Endothelial cell of umbilical vein (primary cell): ENCODE data around the gene REP15. TPM values are rescaled to one million over a fixed set of nuclear protein-coding genes. Genes with fewer than 3 reads are reported as not detected.

Experiments
- BruUV-seq: library from RNA; stranded (reverse); fragments of 400-500 nt; replicated peaks from 2 replicates; lab custom pipeline; 2021; lab: Mats Ljungman, UMichigan
- CTCF ChIA-PET: fragments of 300-600, 350-600 bp; sonication (Branson Sonifier 250); formaldehyde crosslinking; loops from one replicate; lab custom pipeline; 2021; ENCODE audit warnings: antibody characterized with exemption, inconsistent platforms; lab: Charles Lee
- POLR2A ChIA-PET: fragments of 300-600, 350-600 bp; sonication (Branson Sonifier 250); formaldehyde crosslinking; loops from one replicate; lab custom pipeline; 2021; ENCODE audit warnings: antibody characterized with exemption, inconsistent platforms; lab: Charles Lee
- DNase-seq: peaks from one replicate; pipeline ENCODE4 v3.0.0-alpha.2; 2011; ENCODE audit warnings: low read depth, low spot score
- FAIRE-seq: peaks from 2 replicates; lab custom pipeline; 2011; peaks lifted over from hg19 to GRCh38; lab: Jason Lieb, UNC
- H2AFZ ChIP-seq: 2 replicates; pipeline ENCODE4 v1.6.0; 2012; ENCODE audit warnings: low read depth, low read length, control low read depth, inconsistent platforms
- H3K27ac ChIP-seq: 2 replicates; pipeline ENCODE4 v1.5.1; 2011; ENCODE audit warnings: low read depth, mild to moderate bottlenecking, control low read depth, low read length, moderate library complexity; ENCODE audit not compliant: insufficient read depth
- H3K27me3 ChIP-seq, 2 experiments: 2 replicates each; pipeline versions ENCODE4 v1.6.0 to v1.6.1; 2011; ENCODE audit warnings: low read length in 2 of 2, mixed read lengths in 1 of 2; ENCODE audit not compliant: control insufficient read depth in 2 of 2, insufficient read depth in 2 of 2
- H3K36me3 ChIP-seq, 2 experiments: 2 replicates in 1 of 2; 3 replicates in 1 of 2; pipeline ENCODE4 v1.5.1; 2011; ENCODE audit warnings: low read length in 2 of 2, mild to moderate bottlenecking in 1 of 2, moderate library complexity in 1 of 2; ENCODE audit not compliant: control insufficient read depth in 2 of 2, insufficient read depth in 2 of 2; ENCODE audit errors: extremely low read depth in 1 of 2
- H3K4me1 ChIP-seq: 3 replicates; pipeline ENCODE4 v1.5.1; 2011; ENCODE audit warnings: mild to moderate bottlenecking, low read length; ENCODE audit not compliant: control insufficient read depth, insufficient read depth; ENCODE audit errors: extremely low read depth
- H3K4me2 ChIP-seq: 2 replicates; pipeline ENCODE4 v1.6.1; 2011; ENCODE audit warnings: low read length, control low read depth, mixed read lengths; ENCODE audit not compliant: insufficient read depth
- H3K4me3 ChIP-seq, 3 experiments: fragments of 200-600 bp in 1 of 3; sonication (generic), shearing (Covaris generic) in 1 of 3; replicated peaks in 1 of 3; 2 replicates each; pipeline ENCODE4 v1.5.1; 2011 to 2016; ENCODE audit warnings: control low read depth in 3 of 3, low read length in 3 of 3, mild to moderate bottlenecking in 2 of 3, inconsistent platforms in 1 of 3, low read depth in 1 of 3, moderate library complexity in 1 of 3; ENCODE audit not compliant: insufficient read depth in 1 of 3
- H3K79me2 ChIP-seq: 2 replicates; pipeline ENCODE4 v1.6.0; 2012; ENCODE audit warnings: low read length, inconsistent platforms; ENCODE audit not compliant: control insufficient read depth, insufficient read depth
- H3K9ac ChIP-seq: replicated peaks from 2 replicates; pipeline ENCODE3; 2011; ENCODE audit warnings: low read length, control low read depth; ENCODE audit not compliant: insufficient read depth; ENCODE audit errors: extremely low read depth
- H3K9me1 ChIP-seq: replicated peaks from 3 replicates; pipeline ENCODE4 v1.6.0; 2011; ENCODE audit warnings: mild to moderate bottlenecking, low read length; ENCODE audit not compliant: control insufficient read depth, insufficient read depth; ENCODE audit errors: extremely low read depth
- H3K9me3 ChIP-seq: replicated peaks from 2 replicates; pipeline ENCODE4 v1.5.1; 2012; ENCODE audit warnings: low read length, inconsistent platforms; ENCODE audit not compliant: control insufficient read depth, insufficient read depth
- H4K20me1 ChIP-seq: replicated peaks from 2 replicates; pipeline ENCODE3; 2011; ENCODE audit warnings: mild to moderate bottlenecking, low read length; ENCODE audit not compliant: control insufficient read depth, insufficient read depth; ENCODE audit errors: extremely low read depth
- CTCF ChIP-seq, 2 donors: IDR thresholded peaks; 1 replicate in 1 of 2; 2 replicates in 1 of 2; pipeline ENCODE4 v1.5.1; 2011; ENCODE audit warnings: low read length in 2 of 2, mild to moderate bottlenecking in 2 of 2, moderate library complexity in 2 of 2, control low read depth in 1 of 2, inconsistent platforms in 1 of 2, low read depth in 1 of 2; ENCODE audit not compliant: insufficient read depth in 1 of 2; ENCODE audit errors: extremely low read depth in 1 of 2
- EZH2 ChIP-seq: IDR thresholded peaks from 2 replicates; pipeline ENCODE4 v1.6.1; 2012; ENCODE audit warnings: borderline replicate concordance, low read depth, mild to moderate bottlenecking, moderate library complexity, low read length, inconsistent platforms; ENCODE audit not compliant: severe bottlenecking
- FOS ChIP-seq: IDR thresholded peaks from 2 replicates; pipeline ENCODE4 v1.6.1; 2011; ENCODE audit warnings: mild to moderate bottlenecking, low read length, moderate library complexity, borderline replicate concordance; ENCODE audit not compliant: insufficient read depth
- GATA2 ChIP-seq: IDR thresholded peaks from 2 replicates; pipeline ENCODE4 v1.7.0; 2011; ENCODE audit warnings: low read depth, mild to moderate bottlenecking, moderate library complexity, mixed read lengths, low read length; ENCODE audit not compliant: insufficient read length, insufficient read depth
- JUN ChIP-seq: IDR thresholded peaks from 2 replicates; pipeline ENCODE4 v1.6.1; 2011; ENCODE audit warnings: borderline replicate concordance, low read depth; ENCODE audit not compliant: insufficient read length, insufficient read depth
- MAX ChIP-seq: IDR thresholded peaks from 2 replicates; pipeline ENCODE4 v1.6.1; 2011; ENCODE audit not compliant: insufficient read depth, insufficient read length
- MYC ChIP-seq: IDR thresholded peaks from one replicate; pipeline ENCODE4 v1.6.1; 2011; ENCODE audit warnings: mild to moderate bottlenecking, low read depth, low read length
- POLR2A ChIP-seq: IDR thresholded peaks from 2 replicates; pipeline ENCODE4 v1.6.1; 2012; ENCODE audit warnings: low read depth, mild to moderate bottlenecking, control low read depth, low read length
- POLR2AphosphoS5 ChIP-seq: IDR thresholded peaks from 2 replicates; pipeline ENCODE4 v1.6.1; 2012; ENCODE audit warnings: low read depth, mild to moderate bottlenecking, control low read depth, low read length, moderate library complexity; ENCODE audit not compliant: insufficient read depth
- dilution Hi-C: fragments of 300-500 bp; cut with MboI; formaldehyde crosslinking; loops from one replicate; pipeline ENCODE4 v1.15.0; 2019; ENCODE audit warnings: low sequenced_read_pairs; ENCODE audit not compliant: extremely low pct_ligation_motif_present
- intact Hi-C: fragments of 100-400 bp; cut with micrococcal nuclease; formaldehyde crosslinking; loops from one replicate; pipeline ENCODE4 v1.10.0; 2022
- polyA plus RNA-seq, 4 experiments: library from polyadenylated mRNA; depleted of rRNA in 3 of 4; stranded (reverse) in 3 of 4; unstranded in 1 of 4; fragments of >200 nt; gene quantifications; 2 replicates each; pipeline versions ENCODE4 v1.2.1 to v1.2.3, GENCODE V29; 2011 to 2012; ENCODE audit warnings: missing spikeins in 1 of 4
- total RNA-seq: library from RNA; stranded (reverse); gene quantifications from 2 replicates; pipeline ENCODE4 v1.2.3, GENCODE V29; 2021

The REP15 gene
- total and polyA plus RNA-seq, 2 donors (not counting 3 experiments of a cell fraction or from before 2014, with no cell fraction given): 0.94 to 4.8 TPM

- H3K79me2 ChIP-seq: no peaks in the 10 kb centered on the region
- CTCF ChIA-PET: interaction anchor here (0.7 to 3.2 kb wide), 7 partner anchors 216 to 819 kb away, joined by 3 to 26 read pairs (median 3); no protein-coding TSS in a partner anchor
- intact Hi-C loops (loop anchor here (1.0 to 5.0 kb wide), 5 partner anchors 282 to 767 kb away; partner anchors contain the start of genes FGFR1OP2, INTS13 and TM7SF3), dilution Hi-C loops (no loop called here)
- no TSS peak for BruUV-seq
- POLR2A ChIA-PET: no interaction called here
- TF ChIP-seq CTCF (IDR thresholded peaks at IDR 0.05; ENCODE audit: extremely low read depth in 1 of 2, insufficient read depth in 1 of 2, low read depth in 1 of 2, low read length in 2 of 2) (peak; percentile 78 to 79), JUN (no peak)
- no peak overlapping the region for H3K9ac ChIP-seq
- no peak overlapping the region for H3K27ac ChIP-seq
- H2AFZ ChIP-seq: no peak overlapping the region
- no peaks in the 10 kb centered on the region for H3K27me3 ChIP-seq
- no peak overlapping the region for H3K4me3 ChIP-seq
- no peak overlapping the region for H3K4me2 ChIP-seq
- H4K20me1 ChIP-seq: no peaks in the 10 kb centered on the region
- peak; percentile 84 for FAIRE-seq
- peak; percentile 87 for DNase-seq
- H3K9me3 ChIP-seq: no peaks in the 10 kb centered on the region
- no peaks in the 10 kb centered on the region for H3K4me1 ChIP-seq
- no peaks in the 10 kb centered on the region for H3K9me1 ChIP-seq
- H3K36me3 ChIP-seq: no peaks in the 10 kb centered on the region
Observed at GRCh38 chr12:27703720-27704452, 7.6 kb downstream of the REP15 start.

DNA sequence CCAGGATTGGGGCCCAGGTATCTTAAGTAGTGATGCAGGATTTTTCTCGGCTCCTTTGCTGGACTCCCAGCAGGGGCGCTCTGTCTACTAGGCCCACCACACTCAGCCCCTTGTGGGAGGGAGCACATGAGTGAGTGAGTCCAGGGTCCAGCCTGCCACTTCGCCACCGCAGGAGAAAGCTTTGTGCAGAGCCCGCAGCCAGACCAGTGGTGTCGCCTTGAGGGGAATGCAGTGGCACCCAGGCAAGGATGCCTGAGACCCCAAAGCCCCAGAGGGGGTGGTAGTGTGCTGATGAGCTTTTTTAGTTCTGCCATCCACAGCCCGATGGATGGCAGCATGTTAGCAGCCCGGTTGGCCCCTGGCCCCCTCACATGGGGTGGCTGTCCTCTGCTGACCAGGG is 9.0 kb downstream of the REP15 start:
- no peaks in the 10 kb centered on the region for H3K4me1 ChIP-seq
- POLR2A ChIA-PET: no interaction called here
- dilution Hi-C loops: no loop called here
- no peak overlapping the region for H3K4me3 ChIP-seq
- no peak overlapping the region for H3K9ac ChIP-seq
- no peaks in the 10 kb centered on the region for H3K79me2 ChIP-seq
- intact Hi-C loops: no loop called here
- FAIRE-seq (no peak), DNase-seq (no peak)
- TF ChIP-seq POLR2AphosphoS5 (no peak), GATA2 (no peak), MAX (no peak), MYC (no peak), POLR2A (no peak), CTCF (IDR thresholded peaks at IDR 0.05; ENCODE audit: extremely low read depth in 1 of 2, insufficient read depth in 1 of 2, low read depth in 1 of 2, low read length in 2 of 2) (no peak), FOS (no peak), JUN (no peak), EZH2 (no peak)
- H3K9me1 ChIP-seq: no peaks in the 10 kb centered on the region
- no peaks in the 10 kb centered on the region for H4K20me1 ChIP-seq
- H3K27ac ChIP-seq: no peak overlapping the region
- no peaks in the 10 kb centered on the region for H3K27me3 ChIP-seq
- H2AFZ ChIP-seq: no peak overlapping the region
- H3K36me3 ChIP-seq: no peaks in the 10 kb centered on the region
- CTCF ChIA-PET: interaction anchor here (0.8 to 3.2 kb wide), 4 partner anchors 28 to 690 kb away, joined by 3 to 26 read pairs (median 4); no protein-coding TSS in a partner anchor
- H3K4me2 ChIP-seq: no peak overlapping the region
- BruUV-seq: no TSS peak
- no peaks in the 10 kb centered on the region for H3K9me3 ChIP-seq
